B cell (primary cell): Measurements from ENCODE around the gene PDLIM7. TPM values are rescaled to one million over a fixed set of nuclear protein-coding genes. Genes with fewer than 3 reads are reported as not detected.
A peak's percentile ranks its signal among the peaks of the same experiment; 100 is the strongest.

ENCODE experiments used
- ATAC-seq: fragments of 200-7000 bp; cut with Tn5 transposase; one replicate; pipeline ENCODE4 v1.10.0; 2021; ENCODE audit warnings: low read depth, mild to moderate bottlenecking, moderate number of reproducible peaks, moderate library complexity
- CTCF ChIA-PET: fragments of 350-600 bp; sonication (Branson Sonifier 250); formaldehyde crosslinking; loops from one replicate; lab custom pipeline; 2021; ENCODE audit warnings: antibody characterized with exemption, inconsistent platforms; lab: Charles Lee
- POLR2A ChIA-PET: fragments of 350-600 bp; sonication (Branson Sonifier 250); formaldehyde crosslinking; loops from one replicate; lab custom pipeline; 2021; ENCODE audit warnings: antibody characterized with exemption; lab: Charles Lee
- DNase-seq: peaks from one replicate; pipeline ENCODE4 v3.0.0; 2013
- H2AFZ ChIP-seq: 2 replicates; pipeline ENCODE4 v1.6.1; 2012; ENCODE audit warnings: mild to moderate bottlenecking, low read depth, low read length; ENCODE audit not compliant: insufficient read depth, poor library complexity, severe bottlenecking
- H3K27ac ChIP-seq, 2 donors: 1 replicate in 1 of 2; 2 replicates in 1 of 2; pipeline ENCODE4 v1.5.1; 2012 to 2013; ENCODE audit warnings: low read length in 2 of 2, mild to moderate bottlenecking in 2 of 2, moderate library complexity in 1 of 2
- H3K27me3 ChIP-seq, 4 experiments: fragments of 200-600 bp in 1 of 4; sonication (generic) in 1 of 4; replicated peaks in 1 of 4; 1 replicate in 2 of 4; 2 replicates in 2 of 4; pipeline versions ENCODE4 v1.6.1 to v1.7.0; 2013 to 2016; ENCODE audit warnings: low read length in 3 of 4, mild to moderate bottlenecking in 2 of 4, mixed read lengths in 1 of 4, moderate library complexity in 1 of 4; ENCODE audit not compliant: insufficient read depth in 4 of 4, control insufficient read depth in 3 of 4; ENCODE audit errors: control extremely low read depth in 1 of 4
- H3K36me3 ChIP-seq, 2 experiments: replicated peaks in 1 of 2; 1 replicate in 1 of 2; 2 replicates in 1 of 2; pipeline versions ENCODE4 v1.6.1 to v1.7.1; 2013; ENCODE audit warnings: low read length in 1 of 2; ENCODE audit not compliant: insufficient read depth in 2 of 2, control insufficient read depth in 1 of 2; ENCODE audit errors: control extremely low read depth in 1 of 2, extremely low read depth in 1 of 2
- H3K4me1 ChIP-seq, 2 donors: fragments of 200-600 bp in 1 of 2; sonication (generic) in 1 of 2; 1 replicate in 1 of 2; 2 replicates in 1 of 2; pipeline versions ENCODE4 v1.5.1 to v1.6.1; 2013 to 2017; ENCODE audit warnings: low read length in 2 of 2; ENCODE audit not compliant: control insufficient read depth in 2 of 2, insufficient read depth in 2 of 2
- H3K4me2 ChIP-seq: replicated peaks from 2 replicates; pipeline ENCODE3; 2012; ENCODE audit warnings: mild to moderate bottlenecking, low read depth, low read length; ENCODE audit not compliant: poor library complexity, severe bottlenecking
- H3K4me3 ChIP-seq, 5 experiments: fragments of 200-600 bp in 1 of 5; sonication (generic) in 1 of 5; 1 replicate in 3 of 5; 2 replicates in 2 of 5; pipeline versions ENCODE4 v1.5.1 to v1.7.0; 2011 to 2016; ENCODE audit warnings: low read length in 4 of 5, mild to moderate bottlenecking in 4 of 5, low read depth in 2 of 5, control low read depth in 1 of 5, moderate library complexity in 1 of 5; ENCODE audit not compliant: insufficient read depth in 1 of 5; ENCODE audit errors: control extremely low read depth in 1 of 5, extremely low read depth in 1 of 5
- H3K79me2 ChIP-seq: fragments of 200-600 bp; sonication (generic); one replicate; pipeline ENCODE4 v1.6.0; 2016; ENCODE audit warnings: low read length; ENCODE audit not compliant: control insufficient read depth, insufficient read depth
- H3K9ac ChIP-seq: fragments of 200-600 bp; sonication (generic); 2 replicates; pipeline ENCODE4 v1.6.1; 2017; ENCODE audit warnings: mild to moderate bottlenecking, low read length, moderate library complexity
- H3K9me3 ChIP-seq, 3 donors: one replicate each; pipeline versions ENCODE4 v1.6.1 to v1.7.1; 2013; ENCODE audit warnings: low read length in 2 of 3; ENCODE audit not compliant: control insufficient read depth in 2 of 3, insufficient read depth in 1 of 3; ENCODE audit errors: control extremely low read depth in 1 of 3
- H4K20me1 ChIP-seq: 2 replicates; pipeline ENCODE4 v1.6.0; 2012; ENCODE audit warnings: mild to moderate bottlenecking, low read length; ENCODE audit not compliant: insufficient read depth, control insufficient read depth, poor library complexity, severe bottlenecking
- H3K27ac Mint-ChIP-seq: one replicate; pipeline ENCODE4 v1.8.0; 2021; ENCODE audit warnings: mixed read lengths
- H3K27me3 Mint-ChIP-seq: one replicate; pipeline ENCODE4 v1.8.0; 2021; ENCODE audit warnings: mixed read lengths
- H3K4me1 Mint-ChIP-seq: one replicate; pipeline ENCODE4 v1.8.0; 2021; ENCODE audit warnings: mixed read lengths
- H3K4me3 Mint-ChIP-seq: one replicate; pipeline ENCODE4 v1.8.0; 2021; ENCODE audit warnings: mixed read lengths
- H3K9me3 Mint-ChIP-seq: one replicate; pipeline ENCODE4 v1.8.0; 2022; ENCODE audit warnings: mixed read lengths; ENCODE audit not compliant: insufficient read depth
- CTCF ChIP-seq: fragments of 200-600 bp; IDR thresholded peaks from one replicate; pipeline ENCODE4 v1.8.0; 2022; ENCODE audit warnings: antibody characterized with exemption, mild to moderate bottlenecking
- EZH2 ChIP-seq: IDR thresholded peaks from 2 replicates; pipeline ENCODE4 v1.6.1; 2012; ENCODE audit warnings: borderline replicate concordance, low read depth, mild to moderate bottlenecking, moderate library complexity, low read length; ENCODE audit not compliant: insufficient read depth, poor library complexity, severe bottlenecking
- WGBS: methylation state at CpG from one replicate; pipeline ENCODE4 v1.1.5; 2013; ENCODE audit warnings: missing lambda C conversion rate; ENCODE audit not compliant: insufficient coverage; 5-methylcytosine and 5-hydroxymethylcytosine counted together
- intact Hi-C: fragments of 100-400 bp; cut with micrococcal nuclease; formaldehyde crosslinking; loops from one replicate; pipeline ENCODE4 v1.10.0; 2022
- polyA plus RNA-seq: library from polyadenylated mRNA; depleted of rRNA; stranded (reverse); fragments of >200 nt; gene quantifications from 2 replicates; pipeline ENCODE4 v1.2.3, GENCODE V29; 2012
- total RNA-seq, 2 donors: library from RNA; stranded (reverse); fragments of 120-200 nt in 1 of 2; gene quantifications; 1 replicate in 1 of 2; 2 replicates in 1 of 2; pipeline versions ENCODE4 v1.2.3 to v1.2.4, GENCODE V29; 2013 to 2022

The PDLIM7 gene
- total and polyA plus RNA-seq, 2 donors (not counting 1 experiment from before 2014, with no cell fraction given): 23.9 to 25.8 TPM

DNA sequence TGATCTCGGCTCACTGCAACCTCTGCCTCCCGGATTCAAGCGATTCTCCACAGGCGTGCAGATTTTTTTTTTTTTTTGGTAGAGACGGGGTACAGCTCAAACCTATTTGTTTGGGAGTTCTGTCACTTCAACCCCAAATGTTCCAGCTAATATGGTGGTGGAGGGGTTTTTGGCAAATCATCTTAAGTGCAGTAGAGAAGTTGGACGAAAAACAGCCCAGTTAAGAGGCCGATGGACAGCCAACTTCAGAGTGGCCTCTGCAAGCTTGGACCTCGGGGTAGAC is 51.5 kb downstream of the PDLIM7 start:
- Histone ChIP-seq H3K36me3 (peaks cover 0 to 23% of the 10 kb centered on the region in 2 experiments), H3K79me2 (peaks cover 1% of the 10 kb centered on the region), H3K4me1 (peaks cover 34 to 50% of the 10 kb centered on the region in 2 donors), H3K27ac (peak overlapping the region; percentile 68 to 77), H2AFZ (no peak overlapping the region), H3K9ac (peak overlapping the region; percentile 72), H4K20me1 (peaks cover 57% of the 10 kb centered on the region), H3K4me3 (peak overlapping the region in 4 of 5 experiments; percentile 45 to 66 (median 54)), H3K4me2 (peak overlapping the region; percentile 93), H3K27me3 (peaks cover 0 to 14% (median 0%) of the 10 kb centered on the region in 4 experiments), H3K9me3 (no peaks in the 10 kb centered on the region)
- ATAC-seq: no peak
- Mint-ChIP-seq H3K4me3 (peak overlapping the region; percentile 82), H3K27ac (peak overlapping the region; percentile 92), H3K9me3 (no peaks in the 10 kb centered on the region), H3K4me1 (peaks cover 48% of the 10 kb centered on the region), H3K27me3 (no peaks in the 10 kb centered on the region)
- intact Hi-C loops: loop anchor here (1.0 to 2.0 kb wide), 4 partner anchors 8 to 41 kb away; partner anchors contain the start of gene GRK6
- DNase-seq: no peak
- 14% methylated on average over 3 of the region's 8 CpGs for WGBS
- POLR2A ChIA-PET: interaction anchor here (0.6 to 10.8 kb wide), 9 partner anchors 8 to 263 kb away, joined by 3 to 103 read pairs (median 8); partner anchors contain the start of gene GRK6
- no peak for TF ChIP-seq CTCF
- no peak for TF ChIP-seq EZH2
- CTCF ChIA-PET: interaction anchor here (1.0 to 21.3 kb wide), 7 partner anchors 10 to 128 kb away, joined by 3 to 628 read pairs (median 10); partner anchors contain the start of genes F12, GRK6 and PFN3
